Neural progenitor cell (in vitro differentiated cells): ENCODE results near the gene DTX4.

ENCODE experiments used
- EZH2 ChIP-seq: fragments of 200-600 bp; sonication (generic); IDR thresholded peaks from 2 replicates; pipeline ENCODE4 v1.6.1; 2017; ENCODE audit warnings: antibody characterized with exemption, mild to moderate bottlenecking, moderate library complexity
- EZH2phosphoT487 ChIP-seq: fragments of 200-600 bp; sonication (generic); IDR thresholded peaks from 2 replicates; pipeline ENCODE4 v1.6.1; 2017; ENCODE audit warnings: antibody characterized with exemption
- TF ChIP-seq, protein P1 (sequence below): fragments of 200-600 bp; sonication (generic); IDR thresholded peaks from 2 replicates; pipeline ENCODE4 v1.5.1; 2017; ENCODE audit warnings: antibody characterized with exemption, mild to moderate bottlenecking

DNA sequence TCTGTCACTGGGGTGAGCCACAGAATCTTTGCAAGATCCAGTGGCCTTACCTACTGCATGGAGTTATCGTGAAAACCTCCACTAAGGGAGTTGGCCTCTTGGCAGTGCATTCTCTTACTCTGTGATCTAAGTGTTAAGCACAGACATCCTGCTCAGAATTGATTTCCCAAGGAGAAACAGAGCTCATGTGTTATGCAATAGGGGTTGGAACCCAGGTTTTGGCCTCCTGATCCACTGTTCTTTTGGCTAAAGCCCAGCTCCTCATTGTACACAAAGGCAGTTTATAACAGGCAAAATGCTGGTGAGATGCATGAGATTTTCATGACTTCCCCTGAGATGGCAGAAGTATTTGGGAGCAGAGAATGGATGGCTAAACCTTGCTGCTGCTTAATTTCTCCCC is 11.8 kb downstream of the DTX4 start:
- TF ChIP-seq, protein P1, sequence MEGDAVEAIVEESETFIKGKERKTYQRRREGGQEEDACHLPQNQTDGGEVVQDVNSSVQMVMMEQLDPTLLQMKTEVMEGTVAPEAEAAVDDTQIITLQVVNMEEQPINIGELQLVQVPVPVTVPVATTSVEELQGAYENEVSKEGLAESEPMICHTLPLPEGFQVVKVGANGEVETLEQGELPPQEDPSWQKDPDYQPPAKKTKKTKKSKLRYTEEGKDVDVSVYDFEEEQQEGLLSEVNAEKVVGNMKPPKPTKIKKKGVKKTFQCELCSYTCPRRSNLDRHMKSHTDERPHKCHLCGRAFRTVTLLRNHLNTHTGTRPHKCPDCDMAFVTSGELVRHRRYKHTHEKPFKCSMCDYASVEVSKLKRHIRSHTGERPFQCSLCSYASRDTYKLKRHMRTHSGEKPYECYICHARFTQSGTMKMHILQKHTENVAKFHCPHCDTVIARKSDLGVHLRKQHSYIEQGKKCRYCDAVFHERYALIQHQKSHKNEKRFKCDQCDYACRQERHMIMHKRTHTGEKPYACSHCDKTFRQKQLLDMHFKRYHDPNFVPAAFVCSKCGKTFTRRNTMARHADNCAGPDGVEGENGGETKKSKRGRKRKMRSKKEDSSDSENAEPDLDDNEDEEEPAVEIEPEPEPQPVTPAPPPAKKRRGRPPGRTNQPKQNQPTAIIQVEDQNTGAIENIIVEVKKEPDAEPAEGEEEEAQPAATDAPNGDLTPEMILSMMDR: no peak
- TF ChIP-seq EZH2 (no peak), EZH2phosphoT487 (no peak)
